Measurements from ENCODE around the gene TEDC1.

DNA sequence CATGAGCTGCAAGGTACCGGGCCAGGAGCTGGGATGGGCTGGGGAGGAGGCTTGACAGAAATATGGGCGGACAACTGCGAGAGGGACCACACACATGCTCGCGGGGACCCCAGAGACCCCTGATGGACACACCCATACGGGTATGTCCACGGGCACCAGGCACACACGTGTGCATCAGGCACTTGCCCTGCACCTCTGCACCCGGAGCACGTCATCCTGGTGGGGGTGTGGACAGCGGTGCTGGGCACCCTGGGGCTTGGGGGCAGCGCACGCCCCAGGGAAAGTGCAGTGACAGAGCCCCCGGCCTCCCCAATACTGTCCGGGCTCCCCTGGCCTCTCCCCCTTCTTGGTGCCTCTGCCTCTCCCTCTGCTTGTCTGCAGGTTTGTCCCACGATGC is 6.1 kb upstream of the TEDC1 start:
- TF ChIP-seq CTCF (IDR thresholded peaks at IDR 0.05; ENCODE audit: low read length) = no peak
- TF ChIP-seq EZH2phosphoT487 (IDR thresholded peaks at IDR 0.05; ENCODE audit: low read length) = no peak
- no peak for TF ChIP-seq EZH2 (optimal IDR thresholded peaks at IDR 0.05; ENCODE audit: low read depth, low read length)
